ENCODE results near the gene CYP27A1.

CYP27A1 gene

GRCh38 chr2:218798767-218799504 is 17.0 kb downstream of the CYP27A1 start:
- H3K36me3 ChIP-seq (ENCODE audit: control insufficient read depth in 1 of 2, insufficient read depth in 2 of 2, low read length in 2 of 2): no peaks in the 10 kb centered on the region
- no peaks in the 10 kb centered on the region for H3K27me3 ChIP-seq (ENCODE audit: low read depth, low read length)
- peaks cover 5 to 8% of the 10 kb centered on the region in 2 donors for H3K4me1 ChIP-seq (ENCODE audit: control insufficient read depth in 1 of 2, insufficient read depth in 2 of 2, low read length in 2 of 2)
- H3K27ac ChIP-seq (ENCODE audit: low read length): no peak overlapping the region
- no peaks in the 10 kb centered on the region for H3K9me3 ChIP-seq (ENCODE audit: control insufficient read depth in 1 of 2, low read length in 2 of 2)
- no peak overlapping the region for H3K4me3 ChIP-seq (ENCODE audit: low read depth in 1 of 2, low read length in 2 of 2)

DNA sequence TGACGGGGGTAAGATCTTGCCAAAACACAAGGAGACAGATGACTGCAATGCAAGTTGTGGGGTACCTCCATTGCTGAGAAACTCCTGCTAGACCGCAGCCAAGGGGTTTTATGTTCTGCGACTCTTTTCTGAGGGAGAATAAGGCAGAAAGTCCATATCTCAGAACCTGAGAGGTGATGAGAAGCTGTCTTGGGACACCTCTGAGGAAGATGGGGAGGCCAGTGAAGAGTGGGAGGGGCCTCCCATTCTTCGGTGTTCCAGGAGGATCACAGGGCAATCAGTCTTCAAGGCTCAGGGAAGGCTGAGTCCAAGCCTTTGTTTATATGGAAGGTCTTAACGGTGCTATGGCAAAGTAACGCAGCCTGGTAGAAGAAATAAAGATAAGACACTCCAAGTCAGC is 18.0 kb downstream of the CYP27A1 start:
- Histone ChIP-seq H3K27ac (ENCODE audit: low read length) (no peak overlapping the region), H3K4me1 (ENCODE audit: control insufficient read depth in 1 of 2, insufficient read depth in 2 of 2, low read length in 2 of 2) (peaks cover 5 to 8% of the 10 kb centered on the region in 2 donors), H3K36me3 (ENCODE audit: control insufficient read depth in 1 of 2, insufficient read depth in 2 of 2, low read length in 2 of 2) (no peaks in the 10 kb centered on the region), H3K27me3 (ENCODE audit: low read depth, low read length) (no peaks in the 10 kb centered on the region), H3K4me3 (ENCODE audit: low read depth in 1 of 2, low read length in 2 of 2) (no peak overlapping the region), H3K9me3 (ENCODE audit: control insufficient read depth in 1 of 2, low read length in 2 of 2) (peaks cover 3 to 7% of the 10 kb centered on the region in 2 donors)

DNA sequence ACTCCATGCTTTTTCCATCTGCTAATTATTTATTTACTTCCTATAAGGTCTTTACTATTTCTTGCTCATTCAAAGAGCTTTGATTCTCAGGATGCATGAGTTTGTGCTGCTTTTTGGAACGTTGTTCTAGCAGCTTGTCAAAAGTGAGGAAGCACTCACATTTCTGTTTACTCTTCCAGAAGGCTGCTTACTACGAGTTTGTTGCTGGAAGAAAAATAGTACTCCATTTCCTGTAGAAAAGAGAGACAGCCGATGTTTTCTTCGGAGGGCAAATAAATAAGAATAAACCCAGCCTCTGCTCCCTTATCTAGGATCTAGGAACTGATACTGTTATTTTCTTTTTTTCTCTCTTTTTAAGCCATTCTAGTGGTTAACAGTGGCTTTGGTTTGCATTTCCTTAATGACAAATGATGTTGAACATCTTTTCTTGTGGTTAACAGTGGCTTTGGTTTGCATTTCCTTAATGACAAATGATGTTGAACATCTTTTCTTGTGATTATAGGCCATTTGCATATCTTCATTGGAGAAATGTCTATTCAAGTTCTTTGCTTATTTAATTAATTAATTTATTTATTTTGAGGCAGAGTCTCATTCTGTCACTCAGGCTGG is 20.5 kb downstream of the CYP27A1 start:
- no peaks in the 10 kb centered on the region for H3K27me3 ChIP-seq (ENCODE audit: low read depth, low read length)
- peaks cover 13 to 16% of the 10 kb centered on the region in 2 donors for H3K4me1 ChIP-seq (ENCODE audit: control insufficient read depth in 1 of 2, insufficient read depth in 2 of 2, low read length in 2 of 2)
- H3K36me3 ChIP-seq (ENCODE audit: control insufficient read depth in 1 of 2, insufficient read depth in 2 of 2, low read length in 2 of 2): no peaks in the 10 kb centered on the region
- H3K27ac ChIP-seq (ENCODE audit: low read length): no peak overlapping the region
- peaks cover 3 to 7% of the 10 kb centered on the region in 2 donors for H3K9me3 ChIP-seq (ENCODE audit: control insufficient read depth in 1 of 2, low read length in 2 of 2)
- no peak overlapping the region for H3K4me3 ChIP-seq (ENCODE audit: low read depth in 1 of 2, low read length in 2 of 2)

DNA sequence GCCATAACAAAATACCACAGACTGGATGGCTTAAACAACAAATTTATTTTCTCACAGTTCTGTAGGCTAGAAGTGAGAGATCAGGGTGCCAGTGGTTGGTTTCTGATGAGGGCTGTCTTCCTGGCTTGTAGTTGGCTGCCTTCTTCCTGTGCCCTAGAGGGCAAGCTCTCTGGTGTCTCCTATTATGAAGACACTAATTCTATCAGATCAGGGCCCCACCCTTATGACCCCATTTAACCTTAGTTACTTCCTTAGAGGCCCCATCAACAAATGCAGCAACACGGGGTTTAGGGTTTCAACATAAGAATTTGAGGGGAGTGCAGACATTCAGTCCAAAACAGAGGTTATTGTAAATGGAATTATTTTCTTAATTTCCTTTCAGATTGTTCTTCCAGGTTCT is 22.9 kb downstream of the CYP27A1 start:
- H3K4me3 ChIP-seq (ENCODE audit: low read depth in 1 of 2, low read length in 2 of 2): no peak overlapping the region
- no peaks in the 10 kb centered on the region for H3K27me3 ChIP-seq (ENCODE audit: low read depth, low read length)
- H3K27ac ChIP-seq (ENCODE audit: low read length): no peak overlapping the region
- no peaks in the 10 kb centered on the region for H3K36me3 ChIP-seq (ENCODE audit: control insufficient read depth in 1 of 2, insufficient read depth in 2 of 2, low read length in 2 of 2)
- peaks cover 10 to 16% of the 10 kb centered on the region in 2 donors for H3K4me1 ChIP-seq (ENCODE audit: control insufficient read depth in 1 of 2, insufficient read depth in 2 of 2, low read length in 2 of 2)
- peaks cover 3 to 7% of the 10 kb centered on the region in 2 donors for H3K9me3 ChIP-seq (ENCODE audit: control insufficient read depth in 1 of 2, low read length in 2 of 2)

DNA sequence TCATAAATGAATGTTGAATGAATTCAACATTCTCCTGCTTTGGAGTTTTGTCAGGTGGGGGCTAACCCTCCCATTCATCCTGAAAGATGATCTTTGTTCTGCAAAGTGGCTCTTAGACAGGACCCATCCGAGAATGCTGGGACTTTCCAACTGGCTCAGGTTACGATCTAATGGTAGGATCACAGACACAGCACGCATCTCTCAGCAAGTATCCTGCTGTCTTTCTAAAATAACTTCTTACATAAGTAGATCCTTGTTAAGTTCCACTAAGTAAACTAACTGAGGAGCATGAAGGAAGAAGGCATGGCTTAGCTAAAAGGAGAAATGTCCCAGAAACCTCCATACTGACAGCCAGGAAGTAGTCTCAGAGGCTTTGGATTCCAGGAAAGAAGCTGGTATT is 23.7 kb downstream of the CYP27A1 start:
- Histone ChIP-seq H3K27me3 (ENCODE audit: low read depth, low read length) (no peaks in the 10 kb centered on the region), H3K4me3 (ENCODE audit: low read depth in 1 of 2, low read length in 2 of 2) (no peak overlapping the region), H3K27ac (ENCODE audit: low read length) (peak overlapping the region; percentile 65), H3K4me1 (ENCODE audit: control insufficient read depth in 1 of 2, insufficient read depth in 2 of 2, low read length in 2 of 2) (peaks cover 8 to 16% of the 10 kb centered on the region in 2 donors), H3K36me3 (ENCODE audit: control insufficient read depth in 1 of 2, insufficient read depth in 2 of 2, low read length in 2 of 2) (no peaks in the 10 kb centered on the region), H3K9me3 (ENCODE audit: control insufficient read depth in 1 of 2, low read length in 2 of 2) (peaks cover 3 to 7% of the 10 kb centered on the region in 2 donors)

DNA sequence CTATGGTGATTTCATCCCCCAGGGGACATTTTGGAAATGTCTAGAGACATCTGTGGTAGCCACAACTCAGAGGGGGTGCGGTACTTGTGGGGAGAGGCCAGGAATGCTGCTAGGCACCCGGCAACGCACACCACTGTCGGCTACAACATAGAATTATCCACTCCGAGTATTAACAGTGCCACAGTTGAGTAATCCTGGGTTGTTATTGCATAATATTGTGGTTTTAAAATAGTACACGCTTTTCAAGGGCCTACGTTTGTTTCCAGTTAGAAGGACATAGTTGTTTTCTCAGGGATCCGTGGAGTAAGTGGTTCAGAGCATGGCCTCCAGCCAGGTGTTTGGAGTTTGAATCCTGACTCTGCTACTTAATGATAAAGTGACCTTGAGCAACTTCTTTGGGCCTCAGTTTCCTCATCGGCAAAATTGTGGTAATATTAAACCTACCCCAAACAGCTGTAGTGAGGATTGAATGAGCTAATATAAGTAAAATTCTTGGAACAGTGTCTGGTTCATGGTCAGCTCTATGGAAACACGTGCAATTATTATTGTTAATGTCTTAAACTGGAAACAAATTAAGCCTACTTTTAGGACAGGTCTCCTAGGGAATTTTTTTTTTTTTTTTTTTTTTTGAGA is 24.5 kb downstream of the CYP27A1 start:
- no peaks in the 10 kb centered on the region for H3K36me3 ChIP-seq (ENCODE audit: control insufficient read depth in 1 of 2, insufficient read depth in 2 of 2, low read length in 2 of 2)
- H3K4me1 ChIP-seq (ENCODE audit: control insufficient read depth in 1 of 2, insufficient read depth in 2 of 2, low read length in 2 of 2): peaks cover 8 to 16% of the 10 kb centered on the region in 2 donors
- H3K9me3 ChIP-seq (ENCODE audit: control insufficient read depth in 1 of 2, low read length in 2 of 2): peaks cover 3 to 7% of the 10 kb centered on the region in 2 donors
- H3K4me3 ChIP-seq (ENCODE audit: low read depth in 1 of 2, low read length in 2 of 2): peak overlapping the region in 1 of 2 donors; percentile 36
- no peaks in the 10 kb centered on the region for H3K27me3 ChIP-seq (ENCODE audit: low read depth, low read length)
- peak overlapping the region; percentile 65 for H3K27ac ChIP-seq (ENCODE audit: low read length)

DNA sequence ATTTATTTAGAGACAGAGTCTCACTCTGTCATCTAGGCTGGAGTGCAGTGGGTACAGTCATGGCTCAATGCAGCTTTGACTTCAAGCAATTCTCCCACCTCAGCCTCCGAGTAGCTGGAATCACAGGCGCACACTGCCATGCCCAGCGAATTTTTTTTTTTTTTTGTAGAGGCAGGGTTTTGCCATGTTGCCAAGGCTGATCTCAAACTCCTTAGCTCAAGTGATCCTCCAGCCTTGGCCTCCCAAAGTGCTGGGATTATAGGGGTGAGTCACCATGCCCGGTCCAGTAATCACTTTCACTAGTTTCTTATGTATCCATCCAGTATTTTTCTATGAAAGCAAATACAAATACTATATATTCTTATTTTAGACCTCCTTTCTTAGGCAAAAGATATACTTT is 25.7 kb downstream of the CYP27A1 start:
- H3K27ac ChIP-seq (ENCODE audit: low read length): no peak overlapping the region

DNA sequence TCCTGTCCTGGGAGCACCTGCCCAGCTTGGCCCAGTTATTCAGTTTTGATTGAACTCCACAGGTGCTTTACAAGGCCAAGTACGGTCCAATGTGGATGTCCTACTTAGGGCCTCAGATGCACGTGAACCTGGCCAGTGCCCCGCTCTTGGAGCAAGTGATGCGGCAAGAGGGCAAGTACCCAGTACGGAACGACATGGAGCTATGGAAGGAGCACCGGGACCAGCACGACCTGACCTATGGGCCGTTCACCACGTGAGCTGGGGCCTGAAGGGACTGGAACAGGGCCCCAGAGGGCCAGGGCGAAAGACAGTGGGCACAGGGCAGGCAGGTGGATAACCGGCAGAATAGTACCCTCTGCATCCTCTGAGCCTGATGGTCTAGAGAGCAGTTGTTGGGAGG is 27.6 kb downstream of the CYP27A1 start:
- Histone ChIP-seq H3K4me1 (ENCODE audit: control insufficient read depth in 1 of 2, insufficient read depth in 2 of 2, low read length in 2 of 2) (peaks cover 8 to 9% of the 10 kb centered on the region in 2 donors), H3K27me3 (ENCODE audit: low read depth, low read length) (no peaks in the 10 kb centered on the region), H3K4me3 (ENCODE audit: low read depth in 1 of 2, low read length in 2 of 2) (no peak overlapping the region), H3K36me3 (ENCODE audit: control insufficient read depth in 1 of 2, insufficient read depth in 2 of 2, low read length in 2 of 2) (peaks cover 13 to 24% of the 10 kb centered on the region in 2 donors), H3K9me3 (ENCODE audit: control insufficient read depth in 1 of 2, low read length in 2 of 2) (peaks cover 1 to 3% of the 10 kb centered on the region in 2 donors), H3K27ac (ENCODE audit: low read length) (no peak overlapping the region)

More for the DNA sequence above, 25.7 kb downstream of the CYP27A1 start:
- Histone ChIP-seq H3K4me1 (ENCODE audit: control insufficient read depth in 1 of 2, insufficient read depth in 2 of 2, low read length in 2 of 2) (peaks cover 8 to 9% of the 10 kb centered on the region in 2 donors), H3K27me3 (ENCODE audit: low read depth, low read length) (no peaks in the 10 kb centered on the region), H3K9me3 (ENCODE audit: control insufficient read depth in 1 of 2, low read length in 2 of 2) (peaks cover 3 to 7% of the 10 kb centered on the region in 2 donors), H3K4me3 (ENCODE audit: low read depth in 1 of 2, low read length in 2 of 2) (no peak overlapping the region), H3K36me3 (ENCODE audit: control insufficient read depth in 1 of 2, insufficient read depth in 2 of 2, low read length in 2 of 2) (peaks cover 3 to 7% of the 10 kb centered on the region in 2 donors)

DNA sequence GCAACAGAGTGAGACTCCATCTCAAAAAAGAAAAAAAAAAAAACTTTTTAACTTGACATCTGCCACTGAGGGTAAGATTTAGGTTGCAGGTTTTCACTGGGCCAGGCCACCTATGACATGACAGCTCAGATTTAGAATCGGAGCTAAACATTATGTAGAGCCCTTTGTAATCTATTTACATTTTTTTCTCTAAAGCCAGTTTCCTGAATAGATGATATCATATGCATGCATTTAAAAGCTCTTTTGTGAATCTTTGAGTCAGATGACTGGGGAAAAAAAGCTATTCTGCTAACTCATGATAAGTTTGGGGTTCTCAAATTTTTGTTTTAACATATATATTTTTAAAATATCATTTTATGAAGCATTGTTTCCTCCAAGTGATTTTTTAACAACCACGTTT is 28.3 kb downstream of the CYP27A1 start:
- Histone ChIP-seq H3K27me3 (ENCODE audit: low read depth, low read length) (no peaks in the 10 kb centered on the region), H3K9me3 (ENCODE audit: control insufficient read depth in 1 of 2, low read length in 2 of 2) (no peaks in the 10 kb centered on the region), H3K4me1 (ENCODE audit: control insufficient read depth in 1 of 2, insufficient read depth in 2 of 2, low read length in 2 of 2) (peaks cover 5 to 9% of the 10 kb centered on the region in 2 donors), H3K4me3 (ENCODE audit: low read depth in 1 of 2, low read length in 2 of 2) (no peak overlapping the region), H3K27ac (ENCODE audit: low read length) (no peak overlapping the region), H3K36me3 (ENCODE audit: control insufficient read depth in 1 of 2, insufficient read depth in 2 of 2, low read length in 2 of 2) (peaks cover 17 to 32% of the 10 kb centered on the region in 2 donors)

DNA sequence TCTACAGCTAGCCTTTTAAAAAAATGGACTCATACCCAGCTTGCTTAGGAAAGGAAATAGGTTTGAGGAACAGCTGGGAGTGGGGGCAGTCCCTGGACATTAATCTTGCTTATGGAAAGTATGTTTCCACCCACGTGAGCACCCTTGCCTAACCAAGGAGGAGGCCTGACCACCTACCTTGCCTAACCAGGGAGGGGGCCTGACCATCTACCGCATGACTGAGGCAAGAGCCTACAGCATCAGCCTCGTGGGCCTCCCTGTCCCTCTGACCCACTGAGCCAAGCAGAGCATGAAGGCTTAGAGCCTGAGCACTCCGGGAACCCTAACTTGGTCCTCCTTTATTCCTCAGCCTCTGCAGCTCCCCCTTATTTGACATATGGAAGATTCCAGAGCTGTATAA is 29.4 kb downstream of the CYP27A1 start:
- Histone ChIP-seq H3K4me1 (ENCODE audit: control insufficient read depth in 1 of 2, insufficient read depth in 2 of 2, low read length in 2 of 2) (peaks cover 0 to 9% of the 10 kb centered on the region in 2 donors), H3K4me3 (ENCODE audit: low read depth in 1 of 2, low read length in 2 of 2) (no peak overlapping the region), H3K27ac (ENCODE audit: low read length) (no peak overlapping the region), H3K27me3 (ENCODE audit: low read depth, low read length) (no peaks in the 10 kb centered on the region), H3K36me3 (ENCODE audit: control insufficient read depth in 1 of 2, insufficient read depth in 2 of 2, low read length in 2 of 2) (peaks cover 21 to 41% of the 10 kb centered on the region in 2 donors), H3K9me3 (ENCODE audit: control insufficient read depth in 1 of 2, low read length in 2 of 2) (no peaks in the 10 kb centered on the region)

DNA sequence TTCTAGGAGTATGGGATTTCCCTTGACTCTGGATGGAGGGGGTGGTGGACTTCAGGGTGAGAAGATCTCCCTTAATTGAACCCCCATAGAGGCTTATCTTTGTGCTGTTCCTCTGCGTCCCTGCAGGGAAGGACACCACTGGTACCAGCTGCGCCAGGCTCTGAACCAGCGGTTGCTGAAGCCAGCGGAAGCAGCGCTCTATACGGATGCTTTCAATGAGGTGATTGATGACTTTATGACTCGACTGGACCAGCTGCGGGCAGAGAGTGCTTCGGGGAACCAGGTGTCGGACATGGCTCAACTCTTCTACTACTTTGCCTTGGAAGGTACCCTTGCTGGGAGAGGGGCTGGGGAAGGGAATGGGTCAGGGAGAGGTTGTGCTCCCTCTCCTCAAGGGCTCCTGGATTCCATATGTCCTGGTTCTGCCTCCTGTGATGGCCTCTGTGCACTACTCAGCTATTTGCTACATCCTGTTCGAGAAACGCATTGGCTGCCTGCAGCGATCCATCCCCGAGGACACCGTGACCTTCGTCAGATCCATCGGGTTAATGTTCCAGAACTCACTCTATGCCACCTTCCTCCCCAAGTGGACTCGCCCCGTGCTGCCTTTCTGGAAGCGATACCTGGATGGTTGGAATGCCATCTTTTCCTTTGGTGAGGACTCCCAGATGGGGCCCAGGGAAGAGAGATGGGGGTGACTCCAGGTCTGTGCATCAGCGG is 30.3 kb downstream of the CYP27A1 start:
- Histone ChIP-seq H3K4me1 (ENCODE audit: control insufficient read depth in 1 of 2, insufficient read depth in 2 of 2, low read length in 2 of 2) (peaks cover 0 to 2% of the 10 kb centered on the region in 2 donors), H3K36me3 (ENCODE audit: control insufficient read depth in 1 of 2, insufficient read depth in 2 of 2, low read length in 2 of 2) (peaks cover 21 to 45% of the 10 kb centered on the region in 2 donors), H3K27me3 (ENCODE audit: low read depth, low read length) (no peaks in the 10 kb centered on the region), H3K9me3 (ENCODE audit: control insufficient read depth in 1 of 2, low read length in 2 of 2) (no peaks in the 10 kb centered on the region), H3K4me3 (ENCODE audit: low read depth in 1 of 2, low read length in 2 of 2) (no peak overlapping the region), H3K27ac (ENCODE audit: low read length) (no peak overlapping the region)
